Glutamatergic neuron (in vitro differentiated cells): Measurements from ENCODE around the gene GTPBP4. TPM values are rescaled to one million over a fixed set of nuclear protein-coding genes. Genes with fewer than 3 reads are reported as not detected.
A peak's percentile ranks its signal among the peaks of the same experiment; 100 is the strongest.

Source experiments
- DNase-seq: peaks from one replicate; pipeline ENCODE4 v3.0.0; 2022
- H3K27ac Mint-ChIP-seq: one replicate; pipeline ENCODE4 v1.8.0; 2020; ENCODE audit warnings: mild to moderate bottlenecking, mixed read lengths, inconsistent platforms; ENCODE audit not compliant: unreplicated experiment
- H3K27me3 Mint-ChIP-seq: one replicate; pipeline ENCODE4 v1.8.0; 2020; ENCODE audit warnings: mild to moderate bottlenecking, moderate library complexity, mixed read lengths, inconsistent platforms; ENCODE audit not compliant: unreplicated experiment
- H3K36me3 Mint-ChIP-seq: one replicate; pipeline ENCODE4 v1.8.0; 2020; ENCODE audit warnings: mild to moderate bottlenecking, mixed read lengths, inconsistent platforms; ENCODE audit not compliant: unreplicated experiment
- H3K4me1 Mint-ChIP-seq: one replicate; pipeline ENCODE4 v1.8.0; 2020; ENCODE audit warnings: mild to moderate bottlenecking, low read depth, mixed read lengths, inconsistent platforms; ENCODE audit not compliant: unreplicated experiment
- H3K4me3 Mint-ChIP-seq: one replicate; pipeline ENCODE4 v1.8.0; 2020; ENCODE audit warnings: mild to moderate bottlenecking, mixed read lengths, inconsistent platforms; ENCODE audit not compliant: unreplicated experiment
- H3K9me3 Mint-ChIP-seq: one replicate; pipeline ENCODE4 v1.8.0; 2020; ENCODE audit warnings: mild to moderate bottlenecking, moderate library complexity, mixed read lengths, inconsistent platforms; ENCODE audit not compliant: unreplicated experiment
- CTCF ChIP-seq: fragments of 200-600 bp; sonication (generic); IDR thresholded peaks from one replicate; pipeline ENCODE4 v1.5.0; 2021; ENCODE audit not compliant: partially characterized antibody, unreplicated experiment
- long read RNA-seq: library from polyadenylated mRNA; unstranded; transcript quantifications from one replicate; pipeline ENCODE4 v2.0.0, GENCODE V29; 2020; ENCODE audit not compliant: unreplicated experiment
- total RNA-seq: library from RNA; stranded (reverse); fragmentation: NEBNext Ultra II Directional; extraction: Animal tissue kit (Norgen Biotek cat#: 25700); gene quantifications from one replicate; pipeline ENCODE4 v1.2.1, GENCODE V29; 2021; ENCODE audit not compliant: unreplicated experiment

The GTPBP4 gene
- total RNA-seq, result 45.4 TPM
- long read RNA-seq, full-length matches to known transcripts, result 26 of 47 reads
- long read RNA-seq, partial matches to known transcripts, result 20 of 47 reads
- long read RNA-seq, other reads (novel, unspliced or antisense), result 1 of 47 reads

- DNase-seq, result peak; percentile 95
- H3K27me3 Mint-ChIP-seq, result peaks cover 5% of the 10 kb centered on the region
- TF ChIP-seq CTCF, result no peak
Measured at GRCh38 chr10:987870-988666, at the start of gene GTPBP4. Gene GTPBP4, plus strand, starts transcription at chr10:988434. Its CDS starts 46 bp downstream, at chr10:988480.

GRCh38 chr10:938941-939678 lies 49.1 kb upstream of the GTPBP4 start:
- TF ChIP-seq CTCF, result no peak
- Mint-ChIP-seq H3K27me3 (peaks cover 3% of the 10 kb centered on the region), H3K27ac (no peak overlapping the region), H3K36me3 (no peaks in the 10 kb centered on the region), H3K4me1 (no peaks in the 10 kb centered on the region), H3K9me3 (no peaks in the 10 kb centered on the region), H3K4me3 (no peak overlapping the region)
- no peak for DNase-seq

More at GRCh38 chr10:987870-988666, at the start of gene GTPBP4:
- H3K9me3 Mint-ChIP-seq, result peaks cover 3% of the 10 kb centered on the region
- H3K36me3 Mint-ChIP-seq, result no peaks in the 10 kb centered on the region
- H3K27ac Mint-ChIP-seq, result peak within 1 kb of the TSS; percentile 91
- H3K4me3 Mint-ChIP-seq, result peak within 1 kb of the TSS; percentile 96
- peaks cover 1% of the 10 kb centered on the region for H3K4me1 Mint-ChIP-seq

- DNase-seq, result no peak
- Mint-ChIP-seq H3K27ac (no peak overlapping the region), H3K27me3 (peaks cover 3% of the 10 kb centered on the region), H3K9me3 (no peaks in the 10 kb centered on the region), H3K4me3 (no peak overlapping the region), H3K36me3 (no peaks in the 10 kb centered on the region), H3K4me1 (no peaks in the 10 kb centered on the region)
- no peak for TF ChIP-seq CTCF
Measured at GRCh38 chr10:943334-944033, 44.8 kb upstream of the GTPBP4 start.

- Mint-ChIP-seq H3K9me3 (peaks cover under 1% of the 10 kb centered on the region), H3K4me3 (no peak overlapping the region), H3K27me3 (peaks cover 3% of the 10 kb centered on the region), H3K36me3 (no peaks in the 10 kb centered on the region), H3K4me1 (no peaks in the 10 kb centered on the region), H3K27ac (no peak overlapping the region)
- DNase-seq, result no peak
- TF ChIP-seq CTCF, result no peak
Measured at GRCh38 chr10:944034-944831, 44.0 kb upstream of the GTPBP4 start.
